GM18951 (cell line): ENCODE measurements around the gene EGFR.

Source experiments
- POLR2A ChIP-seq: IDR thresholded peaks from 4 replicates; pipeline ENCODE4 v1.6.1; 2011; ENCODE audit warnings: mild to moderate bottlenecking; ENCODE audit not compliant: insufficient read length, insufficient read depth; ENCODE audit errors: extremely low read depth
- in situ Hi-C: fragments of 300-500 bp; cut with MboI; formaldehyde crosslinking; loops from one replicate; pipeline ENCODE4 v1.12.0; 2022; ENCODE audit warnings: low sequenced_read_pairs, mixed read lengths, inconsistent platforms; ENCODE audit not compliant: unreplicated experiment

EGFR gene

DNA sequence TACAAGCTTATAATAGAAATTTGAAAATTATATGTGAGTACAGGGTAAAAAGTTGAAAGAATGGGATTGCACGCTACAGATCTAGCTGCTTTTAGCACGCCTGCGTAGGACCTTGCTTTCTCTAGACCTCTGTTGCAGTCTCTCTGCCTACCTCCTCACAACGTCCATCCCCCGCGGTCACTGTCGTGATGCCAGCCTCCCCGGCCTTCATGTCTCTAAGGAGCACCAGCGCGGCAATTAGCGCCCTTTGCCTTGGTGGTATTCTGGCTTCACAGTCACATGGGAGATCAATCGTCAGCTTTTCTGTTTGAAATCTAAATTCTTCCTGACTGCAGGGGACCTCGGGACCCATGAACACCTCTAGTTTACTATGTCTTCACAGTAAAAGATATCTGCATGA lies 131.3 kb downstream of the EGFR start:
- TF ChIP-seq POLR2A, result no peak
- in situ Hi-C loops, result no loop called here

DNA sequence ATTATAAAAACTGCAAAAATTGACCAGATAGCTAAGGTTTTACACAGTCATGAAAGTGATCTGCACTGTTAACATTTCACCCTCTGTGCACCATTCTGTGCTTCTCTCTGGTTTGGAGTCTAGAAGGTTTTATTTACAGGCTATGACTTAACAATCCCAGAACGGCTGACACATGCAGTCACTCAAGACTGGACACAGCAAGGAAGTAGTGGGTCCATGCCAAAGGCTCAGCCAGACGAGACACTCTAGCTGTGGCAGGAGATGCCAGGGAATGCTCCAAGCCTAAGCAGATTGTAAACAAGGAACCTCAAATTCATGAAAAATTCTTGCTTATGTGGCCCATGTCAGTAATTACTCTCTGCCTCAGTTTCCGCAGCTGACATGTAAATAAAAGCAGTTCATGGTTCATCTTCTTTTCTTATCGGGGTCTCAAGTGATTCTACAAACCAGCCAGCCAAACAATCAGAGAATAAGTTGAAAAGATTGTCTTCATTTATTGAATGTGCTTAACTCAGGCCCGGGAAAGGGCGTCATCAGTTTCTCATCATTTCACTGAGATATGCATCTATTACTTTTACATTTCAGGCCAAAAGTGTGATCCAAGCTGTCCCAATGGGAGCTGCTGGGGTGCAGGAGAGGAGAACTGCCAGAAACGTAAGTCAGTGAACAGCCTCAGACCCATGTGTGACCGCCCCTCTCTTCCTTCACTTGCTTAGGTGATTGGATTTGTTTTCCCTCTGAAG lies 132.1 kb downstream of the EGFR start:
- no peak for TF ChIP-seq POLR2A
- in situ Hi-C loops, result no loop called here

DNA sequence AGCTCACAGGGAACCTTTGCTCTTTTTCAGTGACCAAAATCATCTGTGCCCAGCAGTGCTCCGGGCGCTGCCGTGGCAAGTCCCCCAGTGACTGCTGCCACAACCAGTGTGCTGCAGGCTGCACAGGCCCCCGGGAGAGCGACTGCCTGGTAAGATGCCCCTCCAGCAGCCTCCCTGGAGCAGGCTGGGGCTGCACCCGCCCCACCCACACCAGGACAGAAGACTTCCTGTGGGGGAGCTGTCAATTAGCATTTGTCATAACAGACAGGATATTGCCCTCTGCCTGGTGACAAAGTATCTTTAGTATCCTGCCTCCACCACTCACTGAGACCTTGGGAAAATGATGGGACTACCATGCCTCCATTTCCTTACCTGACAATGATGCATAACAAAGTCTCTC lies 133.7 kb downstream of the EGFR start:
- in situ Hi-C loops, result no loop called here
- no peak for TF ChIP-seq POLR2A

DNA sequence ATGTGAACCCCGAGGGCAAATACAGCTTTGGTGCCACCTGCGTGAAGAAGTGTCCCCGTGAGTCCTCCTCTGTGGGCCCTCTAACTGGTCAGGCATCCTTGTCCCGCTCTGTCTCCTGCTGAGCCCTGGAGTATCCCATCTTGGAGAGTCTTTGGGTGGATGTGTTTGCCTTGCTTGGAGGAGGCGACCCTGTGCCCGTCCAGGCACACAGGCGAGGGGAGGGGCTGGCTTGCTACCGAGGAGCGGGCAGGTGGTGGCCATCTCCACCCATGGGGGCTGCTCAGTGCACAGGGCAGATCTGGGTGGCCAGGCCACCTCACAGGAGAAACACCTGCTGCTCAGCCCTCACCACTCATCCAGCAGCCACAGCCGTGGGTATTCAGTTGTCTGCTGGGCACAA lies 135.3 kb downstream of the EGFR start:
- in situ Hi-C loops, result no loop called here

DNA sequence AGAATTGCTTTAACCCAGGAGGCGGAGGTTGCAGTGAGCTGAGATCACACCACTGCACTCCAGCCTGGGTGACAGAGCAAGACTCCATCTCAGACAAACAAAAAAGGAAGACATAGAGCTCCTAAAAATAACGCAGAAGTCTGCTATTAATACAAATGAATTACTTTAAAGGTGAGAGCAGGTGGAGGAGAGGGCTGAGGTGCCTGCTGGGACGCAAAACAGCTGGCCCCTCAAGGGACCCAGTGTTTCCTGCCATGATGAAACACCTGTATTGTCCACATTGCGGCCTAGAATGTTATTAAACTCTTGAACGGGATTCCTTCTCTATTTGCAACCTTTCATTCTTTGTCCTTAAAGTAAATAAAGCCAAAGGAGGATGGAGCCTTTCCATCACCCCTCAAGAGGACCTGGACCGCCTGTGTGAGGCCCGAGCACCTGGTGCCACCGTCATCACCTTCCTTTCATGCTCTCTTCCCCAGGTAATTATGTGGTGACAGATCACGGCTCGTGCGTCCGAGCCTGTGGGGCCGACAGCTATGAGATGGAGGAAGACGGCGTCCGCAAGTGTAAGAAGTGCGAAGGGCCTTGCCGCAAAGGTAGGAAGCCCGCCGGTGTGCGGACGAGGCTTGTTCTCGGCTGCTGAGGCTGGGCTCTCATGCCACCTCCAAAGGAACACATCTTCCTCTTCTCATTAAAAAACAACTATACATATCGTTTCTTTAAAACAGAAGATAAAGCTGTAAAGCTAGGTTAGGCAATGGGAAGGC lies 136.7 kb downstream of the EGFR start:
- TF ChIP-seq POLR2A, result no peak
- in situ Hi-C loops, result no loop called here

More for the DNA sequence above, 135.3 kb downstream of the EGFR start:
- no peak for TF ChIP-seq POLR2A

DNA sequence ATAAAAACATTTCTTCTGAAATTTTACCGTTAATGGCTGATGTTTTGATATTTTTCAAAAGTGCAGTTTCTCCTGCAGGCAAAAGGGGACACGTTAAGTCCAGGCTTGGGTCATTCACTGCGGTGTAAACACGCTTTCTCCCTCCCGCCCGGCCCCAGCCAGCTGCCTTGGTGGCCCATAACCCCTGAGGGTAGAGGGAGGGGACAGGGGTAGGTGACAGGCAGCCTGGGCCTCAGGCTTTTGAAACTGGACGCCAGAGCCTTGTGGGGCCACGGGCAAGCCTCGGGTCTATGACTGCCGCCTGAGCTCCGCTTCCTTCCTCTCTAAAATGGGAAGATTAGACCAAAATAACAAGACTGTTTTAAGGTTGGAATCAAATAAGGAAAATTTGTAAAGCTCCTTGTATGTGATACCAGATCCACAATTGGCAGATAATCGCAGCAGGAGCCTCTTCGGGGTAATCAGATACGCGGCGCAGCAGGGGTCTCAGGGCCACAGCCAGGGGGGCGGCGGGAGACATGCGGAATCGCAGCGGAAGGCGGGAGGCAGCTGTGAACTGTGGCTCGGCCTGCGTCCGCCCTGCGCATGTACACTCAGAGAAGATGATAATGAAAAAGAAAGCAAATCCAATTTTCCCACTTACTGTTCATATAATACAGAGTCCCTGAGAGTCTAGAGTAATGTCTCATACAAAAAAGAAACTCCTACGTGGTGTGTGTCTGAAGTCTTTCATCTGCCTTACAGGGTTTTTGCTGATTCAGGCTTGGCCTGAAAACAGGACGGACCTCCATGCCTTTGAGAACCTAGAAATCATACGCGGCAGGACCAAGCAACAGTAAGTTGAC lies 138.3 kb downstream of the EGFR start:
- no peak for TF ChIP-seq POLR2A
- in situ Hi-C loops, result no loop called here

DNA sequence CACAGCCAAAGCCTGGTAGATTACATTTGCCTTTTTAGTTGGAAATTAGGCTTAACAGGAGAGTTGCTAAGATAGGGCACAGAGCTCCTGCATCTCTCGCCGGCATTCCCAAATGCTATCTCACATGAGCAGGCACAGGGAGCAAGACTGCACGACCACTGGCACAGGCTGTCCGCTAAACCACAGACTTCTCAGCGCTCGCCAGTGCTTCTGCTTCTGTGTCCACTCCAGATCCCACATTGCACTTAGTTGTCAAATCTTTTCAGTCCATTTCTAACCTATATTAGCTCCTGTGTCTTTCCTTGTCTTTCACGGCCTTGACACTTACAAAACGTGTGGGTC lies 138.9 kb downstream of the EGFR start:
- TF ChIP-seq POLR2A, result no peak
- in situ Hi-C loops, result no loop called here

DNA sequence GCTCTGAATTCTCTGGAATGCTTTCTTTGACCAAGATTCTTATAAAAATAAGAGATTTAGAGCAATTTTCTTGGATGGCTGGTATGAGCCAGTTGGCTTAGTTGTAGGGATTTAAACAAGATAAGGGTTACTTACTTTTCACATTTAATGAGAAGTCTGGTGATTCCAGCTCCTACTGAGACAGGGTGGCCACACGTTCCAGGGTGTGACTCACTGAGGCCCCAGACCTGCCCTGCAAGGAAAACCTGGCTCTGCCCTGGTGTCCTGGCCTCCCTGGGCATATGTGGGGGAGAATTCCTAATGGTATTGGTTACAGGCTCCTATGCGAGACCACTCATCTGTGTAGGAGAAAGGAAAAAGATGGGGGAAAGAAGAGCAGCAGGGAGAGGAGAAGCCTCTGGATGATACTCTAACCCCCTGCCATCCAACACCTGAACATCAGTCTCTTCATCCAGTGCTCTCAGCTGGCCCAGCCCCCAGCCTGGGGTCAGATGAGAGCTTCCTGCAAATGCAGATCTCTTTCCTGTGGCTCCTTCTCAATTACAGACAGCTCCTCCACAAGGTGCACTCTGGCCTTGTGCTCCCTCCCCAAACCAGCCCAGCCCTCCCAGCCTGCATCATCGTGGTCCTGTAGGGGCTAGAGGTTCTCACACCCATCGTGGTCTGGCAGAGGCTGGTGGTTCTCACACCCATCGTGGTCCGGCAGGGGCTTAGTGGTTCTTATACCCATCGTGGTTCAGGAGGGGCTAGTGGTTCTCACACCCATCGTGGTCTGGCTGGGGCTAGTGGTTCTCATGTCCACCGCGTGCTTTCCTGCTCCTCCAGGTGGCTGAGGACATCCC lies 139.9 kb downstream of the EGFR start:
- TF ChIP-seq POLR2A, result no peak
- in situ Hi-C loops, result no loop called here

DNA sequence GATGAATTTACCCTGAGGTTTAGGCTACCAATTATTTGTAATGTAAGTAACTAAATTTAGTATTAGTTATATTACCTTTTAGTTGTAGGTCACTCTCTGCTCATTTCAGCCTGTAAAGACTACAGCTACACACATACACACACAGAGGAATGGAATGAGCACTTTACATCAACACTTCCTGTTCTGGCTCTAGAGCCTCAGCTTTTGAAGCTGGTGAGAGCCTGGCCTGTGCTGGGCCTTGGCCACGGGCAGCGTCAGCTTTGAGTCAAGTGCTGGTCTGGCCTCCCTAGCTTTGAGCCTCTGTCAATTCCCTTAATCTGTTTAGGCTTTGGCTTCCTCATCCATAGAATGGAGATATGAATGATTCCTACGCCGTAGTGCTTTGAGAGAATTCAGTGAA lies 141.7 kb downstream of the EGFR start:
- in situ Hi-C loops, result no loop called here
- no peak for TF ChIP-seq POLR2A

DNA sequence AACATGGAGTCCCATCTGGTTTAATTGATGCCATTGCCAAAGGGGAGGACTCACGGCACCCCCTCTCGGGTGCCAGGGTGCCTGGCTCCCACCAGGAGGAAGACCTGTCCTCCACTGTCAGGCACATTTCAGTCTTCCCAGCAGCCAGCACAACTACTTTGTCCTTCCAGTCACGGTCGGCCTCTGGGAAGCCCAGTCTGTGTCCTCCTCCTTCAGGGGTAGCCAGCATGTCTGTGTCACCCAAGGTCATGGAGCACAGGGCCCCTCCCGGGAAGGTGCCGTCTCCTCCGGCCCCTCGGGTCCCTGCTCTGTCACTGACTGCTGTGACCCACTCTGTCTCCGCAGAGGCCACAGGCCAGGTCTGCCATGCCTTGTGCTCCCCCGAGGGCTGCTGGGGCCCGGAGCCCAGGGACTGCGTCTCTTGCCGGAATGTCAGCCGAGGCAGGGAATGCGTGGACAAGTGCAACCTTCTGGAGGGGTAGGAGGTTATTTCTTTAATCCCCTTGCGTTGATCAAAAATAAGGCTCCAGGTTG lies 142.4 kb downstream of the EGFR start:
- no peak for TF ChIP-seq POLR2A
- in situ Hi-C loops, result no loop called here

DNA sequence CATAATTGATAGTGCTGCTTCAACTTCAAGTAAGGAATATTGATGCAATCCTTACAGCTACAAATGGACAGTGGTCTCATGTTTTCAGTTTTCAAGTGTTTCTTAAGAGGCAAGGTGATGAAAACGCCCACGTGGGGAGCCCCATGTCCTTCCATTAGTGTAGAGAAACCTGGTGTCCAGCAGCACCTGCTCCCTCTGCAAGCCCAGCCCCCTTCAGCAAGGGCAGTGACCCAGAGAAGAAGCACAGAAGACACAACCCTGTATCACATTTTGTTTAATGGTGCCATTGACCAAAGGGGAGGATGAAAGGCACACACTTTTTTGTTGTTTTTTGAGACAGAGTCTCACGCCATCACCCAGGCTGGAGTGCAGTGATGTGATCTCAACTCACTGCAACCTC lies 143.7 kb downstream of the EGFR start:
- in situ Hi-C loops, result no loop called here
- TF ChIP-seq POLR2A, result no peak

DNA sequence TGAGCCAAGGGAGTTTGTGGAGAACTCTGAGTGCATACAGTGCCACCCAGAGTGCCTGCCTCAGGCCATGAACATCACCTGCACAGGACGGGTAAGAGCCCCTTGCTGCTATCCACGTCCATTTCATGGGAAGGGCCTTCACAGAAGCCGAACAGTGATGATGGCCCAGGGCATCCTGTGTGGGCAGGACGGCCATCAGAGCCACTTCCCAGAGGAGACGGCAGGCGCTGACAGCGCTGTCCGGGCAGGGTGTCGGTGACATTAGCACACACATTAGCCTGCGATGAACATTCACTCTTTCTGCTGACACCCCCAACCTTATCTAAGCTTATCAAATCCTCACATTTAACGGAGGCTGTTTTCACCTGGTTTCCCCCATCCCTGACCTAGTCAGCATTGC lies 144.9 kb downstream of the EGFR start:
- in situ Hi-C loops, result no loop called here

More for the DNA sequence above, 144.9 kb downstream of the EGFR start:
- TF ChIP-seq POLR2A, result no peak
